Measurements from ENCODE around the gene L3MBTL3. TPM values are rescaled to one million over a fixed set of nuclear protein-coding genes. Genes with fewer than 3 reads are reported as not detected.

Gene L3MBTL3
- total RNA-seq, 2 donors from 2014 or later = 23.7 to 39.7 TPM

- no peak for DNase-seq
- TF ChIP-seq CTCF (conservative IDR thresholded peaks at IDR 0.05) = no peak
- peaks cover 16% of the 10 kb centered on the region for H3K9me3 Mint-ChIP-seq
- Histone ChIP-seq H3K27ac (ENCODE audit: low read depth, low read length) (no peak overlapping the region), H3K27me3 (ENCODE audit: control insufficient read depth, insufficient read depth, low read length, poor library complexity, severe bottlenecking) (no peaks in the 10 kb centered on the region), H3K9me3 (ENCODE audit: control insufficient read depth, low read length) (peaks cover 8% of the 10 kb centered on the region), H3K9ac (ENCODE audit: extremely low read depth, low read length, poor library complexity, severe bottlenecking) (no peak overlapping the region), H3K4me1 (ENCODE audit: control insufficient read depth, insufficient read depth, low read length) (peaks cover under 1% of the 10 kb centered on the region), H3K4me3 (ENCODE audit: low read length) (no peak overlapping the region), H3K36me3 (ENCODE audit: control insufficient read depth, insufficient read depth, low read length) (peaks cover 8% of the 10 kb centered on the region)
- peaks cover 54% of the 10 kb centered on the region for H3K36me3 Mint-ChIP-seq (ENCODE audit: low read depth)
- no peaks in the 10 kb centered on the region for H3K4me1 Mint-ChIP-seq
- no peak overlapping the region for H3K4me3 Mint-ChIP-seq
- 92 to 96% methylated on average over 2 of the region's 2 CpGs for WGBS, 2 experiments (ENCODE audit: insufficient coverage in 1 of 2, insufficient read length in 1 of 2)
- H3K27ac Mint-ChIP-seq = no peak overlapping the region
- H3K27me3 Mint-ChIP-seq (ENCODE audit: insufficient read depth) = no peaks in the 10 kb centered on the region
Measured at GRCh38 chr6:130158056-130158455, 139.7 kb downstream of the L3MBTL3 start.

DNA sequence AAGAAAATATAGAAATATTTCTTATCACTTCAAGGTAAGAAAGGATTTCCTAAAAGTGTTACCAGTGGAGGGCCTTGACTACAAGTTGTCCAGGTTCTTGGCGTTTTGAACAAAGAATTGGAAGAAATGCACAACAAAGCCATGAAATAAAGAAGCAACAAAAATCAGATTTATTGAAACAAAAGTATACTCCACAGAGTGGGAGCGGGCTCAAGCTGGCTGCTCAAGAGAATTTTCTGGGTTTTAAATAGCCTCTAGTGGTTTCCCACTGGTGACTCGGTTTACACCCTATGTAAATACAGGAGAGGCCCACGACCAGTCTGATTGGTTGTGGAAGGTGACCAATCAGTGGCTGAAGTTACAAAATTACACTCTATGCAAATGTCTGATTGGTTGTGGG, 140.2 kb downstream of the L3MBTL3 start:
- peaks cover 12% of the 10 kb centered on the region for H3K36me3 ChIP-seq (ENCODE audit: control insufficient read depth, insufficient read depth, low read length)
- DNase-seq = no peak
- H3K27me3 ChIP-seq (ENCODE audit: control insufficient read depth, insufficient read depth, low read length, poor library complexity, severe bottlenecking) = no peaks in the 10 kb centered on the region
- H3K9me3 ChIP-seq (ENCODE audit: control insufficient read depth, low read length) = peaks cover 8% of the 10 kb centered on the region
- Mint-ChIP-seq H3K27ac (no peak overlapping the region), H3K9me3 (peaks cover 16% of the 10 kb centered on the region), H3K4me1 (no peaks in the 10 kb centered on the region), H3K36me3 (ENCODE audit: low read depth) (peaks cover 55% of the 10 kb centered on the region), H3K27me3 (ENCODE audit: insufficient read depth) (no peaks in the 10 kb centered on the region), H3K4me3 (no peak overlapping the region)
- 93 to 100% methylated on average over 4 of the region's 4 CpGs for WGBS, 2 experiments (ENCODE audit: insufficient coverage in 1 of 2, insufficient read length in 1 of 2)
- no peak overlapping the region for H3K9ac ChIP-seq (ENCODE audit: extremely low read depth, low read length, poor library complexity, severe bottlenecking)
- no peaks in the 10 kb centered on the region for H3K4me1 ChIP-seq (ENCODE audit: control insufficient read depth, insufficient read depth, low read length)
- no peak for TF ChIP-seq CTCF (conservative IDR thresholded peaks at IDR 0.05)
- no peak overlapping the region for H3K27ac ChIP-seq (ENCODE audit: low read depth, low read length)
- no peak overlapping the region for H3K4me3 ChIP-seq (ENCODE audit: low read length)

GRCh38 chr6:130159956-130160355, 141.6 kb downstream of the L3MBTL3 start:
- Histone ChIP-seq H3K4me1 (ENCODE audit: control insufficient read depth, insufficient read depth, low read length) (no peaks in the 10 kb centered on the region), H3K9ac (ENCODE audit: extremely low read depth, low read length, poor library complexity, severe bottlenecking) (no peak overlapping the region), H3K27ac (ENCODE audit: low read depth, low read length) (no peak overlapping the region), H3K36me3 (ENCODE audit: control insufficient read depth, insufficient read depth, low read length) (peaks cover 5% of the 10 kb centered on the region), H3K27me3 (ENCODE audit: control insufficient read depth, insufficient read depth, low read length, poor library complexity, severe bottlenecking) (no peaks in the 10 kb centered on the region), H3K4me3 (ENCODE audit: low read length) (no peak overlapping the region), H3K9me3 (ENCODE audit: control insufficient read depth, low read length) (peaks cover 8% of the 10 kb centered on the region)
- TF ChIP-seq CTCF (conservative IDR thresholded peaks at IDR 0.05) = no peak
- H3K4me3 Mint-ChIP-seq = no peak overlapping the region
- no peaks in the 10 kb centered on the region for H3K4me1 Mint-ChIP-seq
- WGBS, 2 experiments (ENCODE audit: insufficient coverage in 1 of 2, insufficient read length in 1 of 2) = 80 to 91% methylated on average over 2 to 3 of the region's 3 CpGs
- no peak overlapping the region for H3K27ac Mint-ChIP-seq
- H3K36me3 Mint-ChIP-seq (ENCODE audit: low read depth) = peaks cover 57% of the 10 kb centered on the region
- H3K27me3 Mint-ChIP-seq (ENCODE audit: insufficient read depth) = no peaks in the 10 kb centered on the region
- no peak for DNase-seq
- H3K9me3 Mint-ChIP-seq = peaks cover 16% of the 10 kb centered on the region

Measured in endodermal cell (in vitro differentiated cells).